Ectodermal cell (in vitro differentiated cells): Measurements from ENCODE around the gene SLC17A4.

Experiments
- H3K27ac ChIP-seq: 2 replicates; pipeline ENCODE4 v1.7.0; 2013; ENCODE audit warnings: mild to moderate bottlenecking, low read depth, low read length; ENCODE audit not compliant: insufficient read depth, poor library complexity, severe bottlenecking
- H3K27me3 ChIP-seq: 2 replicates; pipeline ENCODE4 v1.7.0; 2013; ENCODE audit warnings: mild to moderate bottlenecking, low read length; ENCODE audit not compliant: insufficient read depth, control insufficient read depth, poor library complexity, severe bottlenecking
- H3K36me3 ChIP-seq: one replicate; pipeline ENCODE4 v1.7.0; 2013; ENCODE audit warnings: low read length; ENCODE audit not compliant: control insufficient read depth, insufficient read depth
- H3K4me1 ChIP-seq: one replicate; pipeline ENCODE4 v1.7.0; 2013; ENCODE audit warnings: low read length; ENCODE audit not compliant: control insufficient read depth, insufficient read depth
- H3K4me3 ChIP-seq: 2 replicates; pipeline ENCODE4 v1.7.0; 2013; ENCODE audit warnings: low read depth, low read length, control low read depth; ENCODE audit not compliant: insufficient read depth
- H3K9me3 ChIP-seq: 2 replicates; pipeline ENCODE4 v1.7.0; 2013; ENCODE audit warnings: mild to moderate bottlenecking, low read length, moderate library complexity; ENCODE audit not compliant: control insufficient read depth
- WGBS, 2 experiments: methylation state at CpG; one replicate each; pipeline ENCODE4 v1.1.7; 2013; ENCODE audit warnings: missing lambda C conversion rate in 2 of 2; 5-methylcytosine and 5-hydroxymethylcytosine counted together

The SLC17A4 gene

DNA sequence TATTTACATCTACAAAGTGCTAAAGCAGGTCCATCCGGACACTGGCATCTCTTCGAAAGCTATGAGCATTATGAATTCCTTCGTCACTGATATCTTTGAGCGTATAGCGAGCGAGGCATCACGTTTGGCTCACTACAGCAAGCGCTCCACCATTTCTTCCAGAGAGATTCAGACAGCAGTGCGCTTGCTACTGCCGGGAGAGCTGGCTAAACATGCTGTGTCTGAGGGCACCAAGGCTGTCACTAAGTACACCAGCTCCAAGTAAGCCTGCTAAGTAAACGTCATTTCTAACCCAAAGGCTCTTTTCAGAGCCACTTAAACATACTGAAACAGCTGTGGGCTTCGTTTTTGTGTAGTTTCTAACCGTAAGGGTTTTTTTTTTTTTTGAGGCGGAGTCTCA is 27.5 kb upstream of the SLC17A4 start:
- WGBS, 2 experiments, result 93 to 95% methylated on average over 14 of the region's 14 CpGs
- Histone ChIP-seq H3K9me3 (no peaks in the 10 kb centered on the region), H3K27ac (no peak overlapping the region), H3K4me1 (no peaks in the 10 kb centered on the region), H3K4me3 (no peak overlapping the region), H3K27me3 (no peaks in the 10 kb centered on the region), H3K36me3 (no peaks in the 10 kb centered on the region)

DNA sequence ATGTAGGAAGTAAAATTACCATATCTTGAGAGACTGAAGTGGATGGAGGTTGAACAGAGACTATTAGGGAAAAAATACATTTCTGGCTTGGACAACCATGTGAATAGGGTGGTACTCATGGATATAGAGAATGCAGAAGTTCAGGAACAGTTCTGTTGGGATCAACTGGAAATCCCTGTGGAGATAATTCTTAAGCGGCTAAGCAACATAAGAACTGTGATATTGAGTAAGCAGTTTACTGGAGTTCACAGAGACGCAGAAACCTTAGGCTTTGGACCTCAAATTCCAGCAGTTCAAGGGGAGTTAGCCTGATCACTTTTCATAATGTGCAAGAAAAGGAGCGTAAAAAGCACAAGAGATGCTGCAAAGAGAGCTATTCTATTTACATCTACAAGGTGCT is 23.6 kb upstream of the SLC17A4 start:
- 95 to 97% methylated on average over 3 of the region's 3 CpGs for WGBS, 2 experiments
- Histone ChIP-seq H3K4me3 (no peak overlapping the region), H3K27me3 (no peaks in the 10 kb centered on the region), H3K27ac (no peak overlapping the region), H3K4me1 (no peaks in the 10 kb centered on the region), H3K36me3 (no peaks in the 10 kb centered on the region), H3K9me3 (no peaks in the 10 kb centered on the region)

DNA sequence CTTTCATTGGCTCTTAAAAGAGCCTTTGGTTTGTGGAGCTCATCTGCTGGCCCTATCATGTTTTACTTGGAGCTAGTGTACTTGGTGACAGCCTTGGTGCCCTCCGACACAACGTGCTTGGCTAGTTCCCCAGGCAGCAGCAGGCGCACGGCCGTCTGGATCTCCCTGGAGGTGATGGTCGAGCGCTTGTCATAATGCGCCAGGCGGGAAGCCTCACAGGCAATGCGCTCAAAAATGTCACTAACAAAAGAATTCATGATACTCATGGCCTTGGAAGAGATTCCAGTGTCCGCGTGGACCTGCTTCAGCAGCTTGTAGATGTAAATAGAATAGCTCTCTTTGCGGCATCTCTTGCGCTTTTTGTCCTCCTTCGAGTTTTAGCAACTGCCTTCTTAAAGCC is 22.8 kb upstream of the SLC17A4 start:
- no peaks in the 10 kb centered on the region for H3K4me1 ChIP-seq
- H3K9me3 ChIP-seq, result no peaks in the 10 kb centered on the region
- no peak overlapping the region for H3K27ac ChIP-seq
- WGBS, 2 experiments, result 94 to 95% methylated on average over 15 of the region's 15 CpGs
- no peak overlapping the region for H3K4me3 ChIP-seq
- H3K36me3 ChIP-seq, result no peaks in the 10 kb centered on the region
- H3K27me3 ChIP-seq, result no peaks in the 10 kb centered on the region

DNA sequence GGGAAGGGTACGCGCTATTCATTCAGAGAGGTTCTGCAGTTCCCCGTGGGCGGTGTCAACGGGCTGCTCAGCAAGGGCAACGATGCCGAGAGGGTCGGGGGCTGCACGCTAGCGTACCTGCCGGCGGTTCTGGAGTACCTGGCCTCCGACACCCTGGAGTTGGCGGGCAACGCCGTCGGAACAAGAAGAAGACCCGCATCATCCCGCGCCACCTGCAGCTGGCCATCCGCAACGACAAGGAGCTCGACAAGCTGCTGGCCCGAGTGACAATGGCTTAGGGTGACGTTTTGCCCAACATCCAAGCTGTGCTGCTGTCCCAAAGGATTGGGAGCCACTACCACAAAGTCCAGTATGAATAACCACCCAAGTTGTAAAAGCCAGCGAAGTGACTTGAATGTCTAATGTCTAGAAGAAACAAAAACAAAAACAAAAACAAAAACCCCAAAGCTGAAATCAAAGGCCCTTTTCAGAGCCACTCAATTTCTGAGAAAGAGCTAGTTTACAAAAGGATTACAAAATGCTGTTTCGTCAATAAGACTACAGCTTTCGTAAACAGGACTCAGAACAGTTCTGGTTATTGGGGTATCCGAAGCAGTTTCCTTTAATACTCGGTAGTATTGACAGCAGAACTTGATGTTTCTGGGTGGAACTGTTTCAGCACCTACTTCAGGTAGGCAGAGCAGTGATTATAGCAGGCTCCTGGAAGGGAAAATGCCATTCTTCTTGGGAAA is 21.9 kb upstream of the SLC17A4 start:
- Histone ChIP-seq H3K36me3 (no peaks in the 10 kb centered on the region), H3K4me1 (no peaks in the 10 kb centered on the region), H3K9me3 (no peaks in the 10 kb centered on the region), H3K27ac (no peak overlapping the region), H3K4me3 (no peak overlapping the region), H3K27me3 (no peaks in the 10 kb centered on the region)
- WGBS, 2 experiments, result 94 to 95% methylated on average over 30 of the region's 30 CpGs

DNA sequence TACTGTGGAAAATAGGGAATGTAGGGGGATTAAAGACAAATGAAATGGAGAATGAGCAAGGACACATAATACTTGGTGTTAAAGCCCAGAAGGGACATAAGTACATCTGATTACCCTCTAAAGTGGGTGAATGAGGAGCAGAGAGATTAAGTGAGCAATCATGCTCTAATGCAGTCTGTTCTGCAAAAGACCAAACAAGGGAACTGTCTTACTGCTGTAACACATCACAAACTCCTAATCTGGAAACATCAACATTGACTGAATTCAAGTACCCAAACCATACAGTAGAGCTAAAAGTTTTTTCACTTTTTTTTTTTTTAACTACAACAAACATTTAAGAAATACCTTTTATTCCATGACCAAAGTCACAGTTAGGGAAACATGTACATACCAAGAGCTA is 19.3 kb upstream of the SLC17A4 start:
- Histone ChIP-seq H3K27ac (no peak overlapping the region), H3K36me3 (no peaks in the 10 kb centered on the region), H3K27me3 (no peaks in the 10 kb centered on the region), H3K9me3 (no peaks in the 10 kb centered on the region), H3K4me1 (no peaks in the 10 kb centered on the region), H3K4me3 (no peak overlapping the region)

DNA sequence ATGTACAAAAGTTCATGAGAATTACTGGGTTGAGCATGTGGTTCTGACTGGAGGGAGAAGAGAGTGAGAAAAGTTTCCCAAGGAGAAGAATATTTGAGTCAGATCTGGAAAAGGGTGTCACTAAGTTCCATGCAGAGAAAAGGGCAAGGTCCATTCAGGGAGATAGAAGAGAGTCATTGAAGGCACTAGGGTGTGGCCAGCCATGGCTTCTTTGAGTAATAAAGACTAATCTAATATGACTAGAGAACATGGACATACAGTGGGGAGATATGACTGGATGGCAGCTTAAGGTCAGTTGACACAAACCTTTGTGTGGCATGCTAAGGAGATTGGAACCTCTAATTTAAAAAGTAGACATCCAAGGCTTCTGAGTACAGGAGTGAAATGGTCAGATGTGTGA is 10.7 kb upstream of the SLC17A4 start:
- Histone ChIP-seq H3K4me1 (no peaks in the 10 kb centered on the region), H3K27me3 (no peaks in the 10 kb centered on the region), H3K4me3 (no peak overlapping the region), H3K9me3 (no peaks in the 10 kb centered on the region), H3K27ac (no peak overlapping the region), H3K36me3 (no peaks in the 10 kb centered on the region)

GRCh38 chr6:25745836-25746235 is 8.7 kb upstream of the SLC17A4 start:
- no peak overlapping the region for H3K4me3 ChIP-seq
- H3K4me1 ChIP-seq, result no peaks in the 10 kb centered on the region
- H3K9me3 ChIP-seq, result no peaks in the 10 kb centered on the region
- WGBS, 2 experiments, result 91 to 96% methylated on average over 3 of the region's 4 CpGs
- no peak overlapping the region for H3K27ac ChIP-seq
- no peaks in the 10 kb centered on the region for H3K36me3 ChIP-seq
- no peaks in the 10 kb centered on the region for H3K27me3 ChIP-seq

DNA sequence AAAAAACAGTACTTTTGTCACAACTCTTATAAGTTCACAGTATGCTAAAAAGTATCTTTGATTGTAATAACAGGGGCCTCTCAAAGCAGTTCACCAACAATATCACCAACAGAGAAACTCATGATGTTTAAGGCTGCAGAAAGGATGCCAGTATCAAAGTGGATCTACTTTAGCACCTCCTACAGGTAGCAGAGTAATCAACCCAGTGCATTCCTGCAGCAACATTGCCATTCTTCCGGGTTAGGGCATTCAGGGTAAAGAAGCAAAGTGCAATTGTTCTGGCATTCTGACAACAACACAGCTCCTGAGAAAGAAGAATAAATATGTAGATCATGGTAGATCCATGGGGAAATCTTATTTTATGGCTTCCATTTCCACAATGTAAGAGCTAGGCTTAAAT is 7.6 kb upstream of the SLC17A4 start:
- no peaks in the 10 kb centered on the region for H3K27me3 ChIP-seq
- 83 to 86% methylated on average over 1 of the region's 1 CpG for WGBS, 2 experiments
- no peaks in the 10 kb centered on the region for H3K9me3 ChIP-seq
- H3K4me3 ChIP-seq, result no peak overlapping the region
- no peak overlapping the region for H3K27ac ChIP-seq
- H3K36me3 ChIP-seq, result no peaks in the 10 kb centered on the region
- no peaks in the 10 kb centered on the region for H3K4me1 ChIP-seq

GRCh38 chr6:25747477-25747876 is 7.1 kb upstream of the SLC17A4 start:
- 89 to 90% methylated on average over 2 of the region's 2 CpGs for WGBS, 2 experiments
- Histone ChIP-seq H3K9me3 (no peaks in the 10 kb centered on the region), H3K27ac (no peak overlapping the region)

GRCh38 chr6:25748049-25748448 is 6.5 kb upstream of the SLC17A4 start:
- H3K27ac ChIP-seq, result no peak overlapping the region
- H3K36me3 ChIP-seq, result no peaks in the 10 kb centered on the region
- no peaks in the 10 kb centered on the region for H3K9me3 ChIP-seq
- no peak overlapping the region for H3K4me3 ChIP-seq
- no peaks in the 10 kb centered on the region for H3K27me3 ChIP-seq
- H3K4me1 ChIP-seq, result no peaks in the 10 kb centered on the region

More at GRCh38 chr6:25747477-25747876, 7.1 kb upstream of the SLC17A4 start:
- Histone ChIP-seq H3K36me3 (no peaks in the 10 kb centered on the region), H3K4me1 (no peaks in the 10 kb centered on the region), H3K27me3 (no peaks in the 10 kb centered on the region), H3K4me3 (no peak overlapping the region)
